IMR-90 (cell line): ENCODE results near the gene FBXW5. TPM values are rescaled to one million over a fixed set of nuclear protein-coding genes. Genes with fewer than 3 reads are reported as not detected.

Source experiments
- ATAC-seq: fragments of 200-7000 bp; cut with Tn5 transposase; 2 replicates; pipeline ENCODE4 v1.9.1; 2020; ENCODE audit warnings: low read depth, mild to moderate bottlenecking, moderate library complexity
- BruUV-seq: library from RNA; stranded (reverse); fragments of 400-500 nt; replicated peaks from 2 replicates; lab custom pipeline; 2021; lab: Mats Ljungman, UMichigan
- CTCF ChIA-PET: fragments of 300-600 bp; formaldehyde crosslinking; extraction: SDS; loops from one replicate; lab custom pipeline; 2021; ENCODE audit warnings: antibody characterized with exemption; lab: Yijun Ruan, JAX
- POLR2A ChIA-PET: fragments of 300-600 bp; sonication (Branson Sonifier 250); formaldehyde crosslinking; loops from one replicate; lab custom pipeline; 2022; ENCODE audit warnings: antibody characterized with exemption; ENCODE audit not compliant: unreplicated experiment; lab: Charles Lee
- DNase-seq: peaks from one replicate; pipeline ENCODE4 v3.0.0; 2013
- H2AFZ ChIP-seq: replicated peaks from 2 replicates; pipeline ENCODE3; 2013; ENCODE audit warnings: low read length, mild to moderate bottlenecking; ENCODE audit not compliant: poor library complexity
- H2AK5ac ChIP-seq: 2 replicates; pipeline ENCODE4 v1.6.1; 2013; ENCODE audit warnings: low read depth, low read length, inconsistent platforms
- H2AK9ac ChIP-seq: replicated peaks from 2 replicates; pipeline ENCODE3; 2013; ENCODE audit warnings: mild to moderate bottlenecking, low read depth, low read length, moderate library complexity; ENCODE audit not compliant: poor library complexity
- H2BK120ac ChIP-seq: 2 replicates; pipeline ENCODE4 v1.6.1; 2013; ENCODE audit warnings: low read depth, low read length, inconsistent platforms
- H2BK15ac ChIP-seq: 3 replicates; pipeline ENCODE4 v1.6.1; 2013; ENCODE audit warnings: low read depth, low read length, inconsistent platforms
- H2BK20ac ChIP-seq: 2 replicates; pipeline ENCODE4 v1.6.1; 2013; ENCODE audit warnings: low read depth, mild to moderate bottlenecking, inconsistent platforms, low read length, moderate library complexity
- H2BK5ac ChIP-seq: 2 replicates; pipeline ENCODE4 v1.6.1; 2013; ENCODE audit warnings: mild to moderate bottlenecking, low read depth, low read length, inconsistent platforms; ENCODE audit not compliant: poor library complexity, severe bottlenecking
- H3K14ac ChIP-seq: replicated peaks from 2 replicates; pipeline ENCODE4 v1.6.1; 2013; ENCODE audit warnings: low read depth, low read length, inconsistent platforms
- H3K18ac ChIP-seq: 2 replicates; pipeline ENCODE4 v1.6.1; 2013; ENCODE audit warnings: low read depth, low read length, control low read depth
- H3K23ac ChIP-seq: 2 replicates; pipeline ENCODE4 v1.6.1; 2013; ENCODE audit warnings: low read depth, low read length, inconsistent platforms
- H3K27ac ChIP-seq: 2 replicates; pipeline ENCODE4 v1.5.1; 2013; ENCODE audit warnings: mild to moderate bottlenecking, control low read depth, low read length; ENCODE audit not compliant: insufficient read depth
- H3K27me3 ChIP-seq: 2 replicates; pipeline ENCODE4 v1.6.1; 2013; ENCODE audit warnings: low read length; ENCODE audit not compliant: control insufficient read depth, insufficient read depth
- H3K36me3 ChIP-seq: 2 replicates; pipeline ENCODE4 v1.6.1; 2013; ENCODE audit warnings: low read length, mixed read lengths; ENCODE audit not compliant: control insufficient read depth, insufficient read depth
- H3K4ac ChIP-seq: 2 replicates; pipeline ENCODE4 v1.6.1; 2013; ENCODE audit warnings: low read depth, low read length, inconsistent platforms
- H3K4me1 ChIP-seq: 2 replicates; pipeline ENCODE4 v1.6.1; 2013; ENCODE audit warnings: low read length, mixed read lengths; ENCODE audit not compliant: control insufficient read depth, insufficient read depth
- H3K4me2 ChIP-seq: 2 replicates; pipeline ENCODE4 v1.6.1; 2013; ENCODE audit warnings: low read depth, mild to moderate bottlenecking, control low read depth, low read length, moderate library complexity
- H3K4me3 ChIP-seq: 2 replicates; pipeline ENCODE4 v1.5.1; 2013; ENCODE audit warnings: low read depth, mild to moderate bottlenecking, control low read depth, low read length, moderate library complexity; ENCODE audit not compliant: insufficient read depth
- H3K56ac ChIP-seq: 2 replicates; pipeline ENCODE4 v1.6.1; 2013; ENCODE audit warnings: low read length, inconsistent platforms; ENCODE audit not compliant: insufficient read depth; ENCODE audit errors: extremely low read depth
- H3K79me1 ChIP-seq, 2 experiments: 2 replicates each; pipeline ENCODE4 v1.6.1; 2013; ENCODE audit warnings: low read length in 2 of 2, inconsistent platforms in 1 of 2, low read depth in 1 of 2
- H3K9ac ChIP-seq: 2 replicates; pipeline ENCODE4 v1.6.1; 2013; ENCODE audit warnings: low read depth, low read length, control low read depth
- H3K9me1 ChIP-seq: 2 replicates; pipeline ENCODE4 v1.6.1; 2013; ENCODE audit warnings: low read length, inconsistent platforms; ENCODE audit not compliant: insufficient read depth
- H3K9me3 ChIP-seq: 2 replicates; pipeline ENCODE4 v1.6.1; 2013; ENCODE audit warnings: low read length; ENCODE audit not compliant: control insufficient read depth, insufficient read depth
- H4K20me1 ChIP-seq: 2 replicates; pipeline ENCODE4 v1.6.1; 2013; ENCODE audit warnings: low read length, inconsistent platforms; ENCODE audit not compliant: insufficient read depth
- H4K5ac ChIP-seq: 2 replicates; pipeline ENCODE4 v1.6.1; 2013; ENCODE audit warnings: mild to moderate bottlenecking, low read depth, low read length, control low read depth
- H4K8ac ChIP-seq, 2 experiments: 2 replicates each; pipeline ENCODE4 v1.6.1; 2013; ENCODE audit warnings: low read depth in 2 of 2, low read length in 2 of 2, control low read depth in 1 of 2, inconsistent platforms in 1 of 2
- H4K91ac ChIP-seq: 2 replicates; pipeline ENCODE4 v1.6.1; 2013; ENCODE audit warnings: low read depth, low read length, inconsistent platforms; ENCODE audit not compliant: insufficient read depth
- BHLHE40 ChIP-seq: fragments of 150-350 bp; IDR thresholded peaks from 2 replicates; pipeline ENCODE4 v1.6.1; 2016; ENCODE audit warnings: mild to moderate bottlenecking, low read depth, low read length
- CEBPB ChIP-seq: IDR thresholded peaks from 2 replicates; pipeline ENCODE4 v1.6.1; 2012; ENCODE audit warnings: low read depth, low read length, improper control_type of control experiment
- CHD1 ChIP-seq: IDR thresholded peaks from 2 replicates; pipeline ENCODE4 v1.6.1; 2012; ENCODE audit warnings: low read depth, low read length, improper control_type of control experiment
- ELK1 ChIP-seq: fragments of 150-350 bp; IDR thresholded peaks from 2 replicates; pipeline ENCODE4 v1.6.1; 2016; ENCODE audit warnings: low read depth, mild to moderate bottlenecking, low read length, moderate library complexity, borderline replicate concordance
- FOS ChIP-seq: fragments of 150-350 bp; IDR thresholded peaks from 2 replicates; pipeline ENCODE4 v1.6.1; 2016; ENCODE audit warnings: low read depth, low read length
- MAFK ChIP-seq: IDR thresholded peaks from 2 replicates; pipeline ENCODE4 v1.6.1; 2012; ENCODE audit warnings: low read depth, low read length, improper control_type of control experiment
- MAZ ChIP-seq: IDR thresholded peaks from 2 replicates; pipeline ENCODE4 v1.6.1; 2012; ENCODE audit warnings: low read depth, mild to moderate bottlenecking, low read length, improper control_type of control experiment, moderate library complexity, borderline replicate concordance
- MXI1 ChIP-seq: IDR thresholded peaks from 2 replicates; pipeline ENCODE4 v1.6.1; 2012; ENCODE audit warnings: low read depth, mild to moderate bottlenecking, low read length, moderate library complexity, borderline replicate concordance
- NFE2L2 ChIP-seq: fragments of 150-350 bp; IDR thresholded peaks from 2 replicates; pipeline ENCODE4 v1.6.1; 2016; ENCODE audit warnings: low read depth, mild to moderate bottlenecking, low read length
- POLR2A ChIP-seq: IDR thresholded peaks from 2 replicates; pipeline ENCODE4 v1.6.1; 2012; ENCODE audit warnings: mild to moderate bottlenecking, low read depth, low read length
- RAD21 ChIP-seq: IDR thresholded peaks from 2 replicates; pipeline ENCODE4 v1.6.1; 2012; ENCODE audit warnings: low read length, improper control_type of control experiment
- RCOR1 ChIP-seq: IDR thresholded peaks from 2 replicates; pipeline ENCODE4 v1.6.1; 2012; ENCODE audit warnings: mild to moderate bottlenecking, low read length, improper control_type of control experiment; ENCODE audit not compliant: insufficient replicate concordance
- RFX5 ChIP-seq: IDR thresholded peaks from 2 replicates; pipeline ENCODE4 v1.8.0; 2012; ENCODE audit warnings: low read depth, mild to moderate bottlenecking, low read length, moderate library complexity
- SMC3 ChIP-seq: fragments of 150-350 bp; IDR thresholded peaks from 2 replicates; pipeline ENCODE4 v1.6.1; 2016; ENCODE audit warnings: low read depth, mild to moderate bottlenecking, antibody characterized with exemption, low read length, moderate library complexity
- USF2 ChIP-seq: fragments of 150-350 bp; IDR thresholded peaks from 2 replicates; pipeline ENCODE4 v1.6.1; 2017; ENCODE audit warnings: mild to moderate bottlenecking, antibody characterized with exemption, low read length, low read depth
- WGBS, 2 experiments: methylation state at CpG; one replicate each; pipeline versions ENCODE4 v1.1.5 to v1.1.7; 2013; ENCODE audit warnings: missing lambda C conversion rate in 2 of 2; ENCODE audit not compliant: insufficient read length in 1 of 2; ENCODE audit errors: extremely low coverage in 2 of 2; 5-methylcytosine and 5-hydroxymethylcytosine counted together
- dilution Hi-C: fragments of 300-500 bp; cut with HindIII; formaldehyde crosslinking; loops from one replicate; pipeline ENCODE4 v1.14.3; 2018; ENCODE audit warnings: low sequenced_read_pairs; ENCODE audit not compliant: unreplicated experiment
- in situ Hi-C: fragments of 300-500 bp; cut with MboI; formaldehyde crosslinking; loops from 3 replicates; pipeline ENCODE4 v1.14.3; 2019; ENCODE audit warnings: low sequenced_read_pairs, inconsistent platforms, mixed read lengths
- intact Hi-C: fragments of 100-400 bp; cut with micrococcal nuclease; formaldehyde crosslinking; loops from 2 replicates; pipeline ENCODE4 v1.10.0; 2022
- polyA plus RNA-seq, 3 experiments: library from polyadenylated mRNA; depleted of rRNA; stranded (reverse); fragments of >200 nt; gene quantifications; 2 replicates each; pipeline ENCODE4 v1.2.3, GENCODE V29; 2012; ENCODE audit warnings: low replicate concordance in 1 of 3
- total RNA-seq: library from RNA; depleted of rRNA; stranded (reverse); fragments of >200 nt; gene quantifications from 2 replicates; pipeline ENCODE4 v1.2.3, GENCODE V29; 2012
- TF ChIP-seq, protein P1 (sequence below): conservative IDR thresholded peaks from 2 replicates; pipeline ENCODE4 v1.5.1; 2012; ENCODE audit warnings: mild to moderate bottlenecking, low read depth, low read length, improper control_type of control experiment

FBXW5 gene
- total and polyA plus RNA-seq, 2 of the 4 experiments (the other 2 are of a cell fraction): 65.1 to 80.2 TPM

DNA sequence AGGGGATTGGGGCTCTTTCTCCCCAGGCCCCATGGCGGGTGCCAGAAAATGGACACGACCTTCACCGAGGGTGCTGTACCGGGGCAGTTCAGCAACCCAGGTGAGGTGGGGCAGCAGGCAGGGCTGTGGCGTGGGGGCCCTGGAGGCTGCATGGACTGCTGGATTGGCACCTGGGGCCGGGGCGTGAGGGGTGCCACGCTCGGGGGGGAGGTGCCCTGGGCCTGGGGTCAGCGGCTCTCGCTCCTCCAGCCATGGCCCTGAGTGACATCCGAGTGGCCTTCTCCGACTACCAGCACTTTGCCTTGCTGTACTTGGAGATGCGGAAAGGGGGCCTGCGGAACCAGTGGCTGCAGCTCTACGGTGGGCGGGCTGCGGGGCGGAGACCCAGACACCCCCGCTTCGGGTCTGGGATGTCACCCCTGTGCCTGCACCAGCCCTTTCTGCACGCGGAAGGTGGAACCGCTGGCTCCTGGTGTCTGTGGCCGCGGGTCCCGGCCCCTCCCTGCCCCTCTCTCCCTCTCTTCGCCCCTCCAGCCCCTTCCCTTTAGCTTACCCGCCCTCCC, 40.0 kb upstream of the FBXW5 start:
- Histone ChIP-seq H3K4me2 (no peak overlapping the region), H3K56ac (no peak overlapping the region), H2BK5ac (no peak overlapping the region), H4K91ac (no peak overlapping the region), H3K4me3 (no peak overlapping the region), H3K27me3 (peaks cover 48% of the 10 kb centered on the region), H3K9ac (no peak overlapping the region), H2BK120ac (no peak overlapping the region), H3K9me3 (no peaks in the 10 kb centered on the region), H3K4me1 (no peaks in the 10 kb centered on the region), H2AFZ (no peak overlapping the region), H3K9me1 (no peaks in the 10 kb centered on the region), H3K36me3 (no peaks in the 10 kb centered on the region), H2AK9ac (no peak overlapping the region), H2BK15ac (no peak overlapping the region), H2BK20ac (no peak overlapping the region), H2AK5ac (no peak overlapping the region), H3K4ac (no peak overlapping the region), H3K18ac (no peak overlapping the region), H3K14ac (no peak overlapping the region), H4K5ac (no peak overlapping the region), H3K23ac (no peak overlapping the region), H3K79me1 (no peaks in the 10 kb centered on the region), H4K20me1 (no peaks in the 10 kb centered on the region), H3K27ac (no peak overlapping the region), H4K8ac (no peak overlapping the region)
- ChIA-PET POLR2A (no interaction called here), CTCF (no interaction called here)
- ATAC-seq (no peak), DNase-seq (no peak)
- BruUV-seq: no TSS peak
- in situ Hi-C loops (no loop called here), intact Hi-C loops (no loop called here), dilution Hi-C loops (no loop called here)
- TF ChIP-seq, protein P1, sequence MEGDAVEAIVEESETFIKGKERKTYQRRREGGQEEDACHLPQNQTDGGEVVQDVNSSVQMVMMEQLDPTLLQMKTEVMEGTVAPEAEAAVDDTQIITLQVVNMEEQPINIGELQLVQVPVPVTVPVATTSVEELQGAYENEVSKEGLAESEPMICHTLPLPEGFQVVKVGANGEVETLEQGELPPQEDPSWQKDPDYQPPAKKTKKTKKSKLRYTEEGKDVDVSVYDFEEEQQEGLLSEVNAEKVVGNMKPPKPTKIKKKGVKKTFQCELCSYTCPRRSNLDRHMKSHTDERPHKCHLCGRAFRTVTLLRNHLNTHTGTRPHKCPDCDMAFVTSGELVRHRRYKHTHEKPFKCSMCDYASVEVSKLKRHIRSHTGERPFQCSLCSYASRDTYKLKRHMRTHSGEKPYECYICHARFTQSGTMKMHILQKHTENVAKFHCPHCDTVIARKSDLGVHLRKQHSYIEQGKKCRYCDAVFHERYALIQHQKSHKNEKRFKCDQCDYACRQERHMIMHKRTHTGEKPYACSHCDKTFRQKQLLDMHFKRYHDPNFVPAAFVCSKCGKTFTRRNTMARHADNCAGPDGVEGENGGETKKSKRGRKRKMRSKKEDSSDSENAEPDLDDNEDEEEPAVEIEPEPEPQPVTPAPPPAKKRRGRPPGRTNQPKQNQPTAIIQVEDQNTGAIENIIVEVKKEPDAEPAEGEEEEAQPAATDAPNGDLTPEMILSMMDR: no peak
- no peak for TF ChIP-seq BHLHE40
- TF ChIP-seq CEBPB: no peak
- no peak for TF ChIP-seq MXI1
- TF ChIP-seq USF2: no peak
- TF ChIP-seq RCOR1: no peak
- no peak for TF ChIP-seq ELK1
- no peak for TF ChIP-seq SMC3
- TF ChIP-seq POLR2A: no peak
- TF ChIP-seq MAZ: no peak
- TF ChIP-seq FOS: no peak
- no peak for TF ChIP-seq MAFK
- no peak for TF ChIP-seq RAD21
- no peak for TF ChIP-seq RFX5
- TF ChIP-seq NFE2L2: no peak
- TF ChIP-seq CHD1: no peak
- 41% methylated on average over 15 of the region's 29 CpGs; no CpG with 5 or more reads in 1 of the 2 experiments for WGBS, 2 experiments
